Glomerular visceral epithelial cell (primary cell): ENCODE measurements around the gene ALOXE3.
"Not testable (repeated sequence)": the region's sequence is repeated elsewhere in the genome, so short reads cannot be mapped to it uniquely, and the experiment has no call there.

Source experiments
- DNase-seq: peaks from one replicate; pipeline ENCODE4 v3.0.0-alpha.2; 2016; ENCODE audit errors: extremely low spot score

Gene ALOXE3

DNA sequence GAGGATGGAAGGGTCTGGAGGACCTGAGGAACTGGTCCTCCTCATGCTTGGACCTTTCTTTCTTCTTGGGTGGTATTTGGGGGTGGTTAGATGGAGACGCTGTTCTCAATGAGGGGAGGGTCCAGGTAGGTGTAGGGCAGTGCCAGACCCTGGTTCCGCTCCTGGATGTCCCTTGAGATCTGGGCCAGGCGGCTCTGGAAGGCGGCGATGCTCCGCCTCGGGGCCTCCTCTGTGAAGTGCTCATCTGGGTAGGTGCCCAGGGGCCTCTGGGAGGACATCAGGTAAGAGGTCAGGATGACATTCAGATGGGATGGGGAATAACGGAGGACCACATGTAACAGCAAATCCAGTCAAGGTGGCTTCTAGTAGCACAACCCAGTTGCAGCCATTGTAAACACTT, 21.8 kb downstream of the ALOXE3 start:
- DNase-seq = no peak

DNA sequence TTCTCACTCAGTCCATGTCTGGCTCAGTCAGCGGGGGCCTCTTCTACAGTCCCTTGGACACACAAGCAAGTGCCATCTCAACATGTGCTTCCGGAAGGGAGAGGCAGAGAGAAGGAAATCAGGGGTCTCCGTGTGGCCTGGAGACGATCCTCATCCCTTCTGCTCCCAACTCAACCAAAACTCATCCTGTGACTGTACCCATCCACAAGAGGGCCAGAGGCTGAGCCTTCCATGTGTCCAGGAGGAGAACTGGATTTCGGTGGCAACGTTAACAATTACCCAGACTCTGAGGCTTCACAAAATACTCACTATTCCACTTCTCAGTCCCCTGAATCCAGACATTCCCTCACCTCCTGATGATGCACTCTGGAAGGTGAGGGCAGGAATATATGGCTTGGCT, 23.0 kb downstream of the ALOXE3 start:
- no peak for DNase-seq

DNA sequence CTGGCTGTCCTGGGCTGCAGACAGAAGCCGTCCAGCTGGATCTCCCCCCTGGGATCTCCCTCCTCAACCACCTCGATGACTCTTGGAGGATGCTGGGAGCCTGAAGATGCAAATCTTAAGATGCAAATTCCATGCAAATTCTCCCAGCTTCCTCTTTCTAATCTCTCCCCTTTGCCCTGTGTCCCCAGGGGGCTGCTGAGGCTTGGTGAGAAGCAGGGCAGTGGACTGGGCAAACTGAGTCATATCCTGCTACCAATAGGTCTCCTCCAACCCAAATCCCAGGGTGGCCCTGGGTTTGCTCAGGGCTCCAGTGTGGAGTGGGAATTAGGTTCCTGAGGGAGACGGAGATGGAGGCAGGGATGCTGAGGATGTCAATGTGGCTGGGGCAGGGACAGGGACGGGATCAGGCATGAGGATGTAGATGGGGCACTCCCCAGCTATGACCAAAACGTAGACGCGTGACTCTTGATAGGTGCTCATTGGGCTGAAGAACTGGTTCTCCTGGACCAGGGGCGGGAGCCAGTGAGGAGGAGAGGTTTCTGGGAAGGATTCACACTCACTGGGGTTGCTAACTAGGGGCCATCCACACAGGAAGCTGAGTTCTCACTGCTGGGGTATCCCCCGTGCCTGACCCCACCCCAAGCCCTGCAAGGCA, 27.2 kb downstream of the ALOXE3 start:
- DNase-seq = no peak

DNA sequence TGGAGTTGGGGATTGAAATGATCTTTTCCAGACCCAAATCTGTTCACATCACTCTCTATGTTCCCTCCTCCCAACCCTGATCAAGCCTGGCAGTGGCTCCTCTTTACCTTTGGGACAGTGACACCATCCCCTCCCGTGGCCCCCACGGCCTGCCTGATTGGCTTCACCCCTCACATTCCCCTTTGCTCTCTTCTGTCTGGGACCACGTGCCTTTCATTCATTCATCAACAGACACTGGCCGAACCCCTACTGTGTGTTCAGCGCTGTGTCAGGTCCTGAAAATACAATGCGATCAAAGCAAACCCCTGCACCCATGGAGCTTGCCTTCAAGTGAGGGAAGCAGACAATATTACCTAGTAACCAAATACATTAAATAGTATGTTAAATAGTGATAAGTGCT, 28.6 kb downstream of the ALOXE3 start:
- no peak for DNase-seq

DNA sequence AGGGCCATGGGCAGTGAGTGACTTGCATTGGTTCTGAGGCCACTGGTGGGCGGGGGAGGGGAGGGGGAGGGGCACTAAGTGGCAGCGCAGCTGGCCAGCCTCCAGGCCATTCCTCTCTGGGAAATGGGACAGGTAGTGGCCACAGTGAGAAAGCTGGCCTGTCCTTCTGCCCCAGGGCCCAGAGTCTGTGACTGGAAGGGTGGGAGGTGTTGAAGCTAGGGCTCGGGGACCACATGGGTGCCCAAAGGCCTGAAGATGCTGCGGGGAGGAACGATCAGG, 30.4 kb downstream of the ALOXE3 start:
- DNase-seq = no peak

DNA sequence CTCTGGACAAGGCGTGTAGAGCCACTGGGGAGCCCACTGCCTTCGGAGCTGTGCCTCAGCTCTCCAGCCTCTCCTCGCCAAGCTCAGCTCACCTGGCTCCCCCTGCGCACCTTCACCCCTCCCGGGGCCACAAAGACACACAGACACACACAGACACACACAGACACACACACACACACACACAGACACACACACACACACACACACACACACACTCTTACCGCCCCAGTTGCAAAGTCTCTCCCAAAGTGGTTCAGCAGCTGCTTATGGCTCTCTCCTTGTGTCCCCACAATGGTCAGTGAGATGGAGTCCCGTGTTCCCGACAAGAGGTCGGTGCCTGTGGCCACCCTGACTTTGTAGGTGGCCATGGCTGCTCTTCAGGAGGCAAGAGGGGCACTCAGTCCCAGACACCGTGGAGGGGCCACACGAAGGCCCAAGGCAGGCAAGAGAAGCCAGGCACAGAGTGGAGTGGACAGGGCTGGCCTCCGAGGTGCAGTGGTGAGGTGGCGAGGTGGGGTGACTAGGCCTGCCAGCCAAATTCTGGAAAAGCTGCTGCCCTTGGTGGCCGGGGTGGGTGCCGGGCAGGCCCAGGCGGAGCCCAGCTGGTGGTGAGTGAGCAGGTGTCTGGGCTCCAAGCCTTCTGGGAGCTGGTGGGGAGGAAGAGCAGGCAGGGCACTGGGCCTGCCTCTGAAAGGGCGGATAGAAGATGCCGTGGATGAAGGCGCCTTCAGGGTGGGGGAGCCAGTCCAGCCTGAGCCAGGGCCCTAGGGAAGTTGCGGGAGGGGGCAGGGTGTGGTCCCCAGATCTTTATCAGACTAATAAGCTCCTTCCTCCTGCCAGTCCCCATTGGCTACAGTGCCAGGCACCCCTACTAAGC, 31.0 kb downstream of the ALOXE3 start, which contains the start of gene ALOX12B:
Gene ALOX12B (minus strand): TSS at position 642 of the 877 bp plus-strand sequence. CDS start 274 bp downstream, at position 368.
- DNase-seq = no peak

DNA sequence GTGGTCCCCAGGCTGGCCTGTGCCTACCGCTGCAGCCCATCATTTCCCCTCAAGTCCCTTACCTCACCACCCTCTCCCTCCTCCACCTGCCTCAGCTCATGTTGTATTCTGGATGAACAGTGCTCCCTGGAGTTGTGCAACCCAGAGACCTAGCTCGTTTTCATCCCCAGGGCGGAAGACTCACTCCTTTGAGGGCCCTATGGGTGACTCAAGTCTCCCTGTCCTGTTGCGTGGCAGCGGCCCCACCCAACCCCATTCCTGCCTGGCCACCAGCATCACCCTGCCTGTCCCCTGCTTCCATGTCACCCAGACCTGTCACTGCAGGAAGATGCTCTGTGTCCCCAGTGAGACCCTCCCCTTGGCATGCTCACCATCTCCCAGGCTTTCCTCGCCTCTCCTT, 34.1 kb downstream of the ALOXE3 start:
- no peak for DNase-seq

DNA sequence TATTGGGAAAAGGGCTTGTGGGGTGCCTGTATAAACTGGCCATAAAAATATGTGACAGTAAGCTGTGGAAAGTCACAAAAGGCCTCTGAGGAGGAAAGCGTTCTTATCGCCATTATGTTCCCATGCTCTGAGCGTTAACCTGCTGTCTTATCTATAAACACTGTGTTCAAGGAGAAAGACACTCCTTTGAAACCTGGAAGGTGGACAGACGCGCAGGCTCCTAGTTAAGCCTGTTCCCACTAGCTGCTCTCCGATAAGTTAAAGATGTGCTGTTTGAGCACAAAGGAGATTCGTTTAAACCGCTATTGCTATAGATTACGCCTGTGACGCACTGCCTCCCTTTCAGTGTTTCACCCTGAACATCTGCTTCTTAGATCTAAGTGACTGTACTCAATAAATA, 36.0 kb downstream of the ALOXE3 start:
- DNase-seq = no peak

DNA sequence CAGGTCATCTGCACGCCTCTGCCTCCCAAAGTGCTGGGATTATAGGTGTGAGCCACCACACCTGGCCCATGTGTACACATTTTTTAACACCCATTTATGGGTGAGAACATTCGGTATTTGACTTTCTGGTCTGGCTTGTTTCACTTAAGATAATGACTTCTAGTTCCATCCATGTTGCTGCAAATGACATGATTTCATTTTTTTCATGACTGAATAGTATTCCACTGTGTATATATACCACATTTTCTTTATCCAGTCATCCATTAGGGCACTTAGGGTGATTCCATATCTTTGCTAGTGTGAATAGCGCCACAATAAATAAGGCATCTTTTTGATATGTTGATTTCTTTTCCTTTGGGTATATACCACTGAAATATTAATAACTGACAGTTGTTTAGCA, 36.4 kb downstream of the ALOXE3 start:
- no peak for DNase-seq

DNA sequence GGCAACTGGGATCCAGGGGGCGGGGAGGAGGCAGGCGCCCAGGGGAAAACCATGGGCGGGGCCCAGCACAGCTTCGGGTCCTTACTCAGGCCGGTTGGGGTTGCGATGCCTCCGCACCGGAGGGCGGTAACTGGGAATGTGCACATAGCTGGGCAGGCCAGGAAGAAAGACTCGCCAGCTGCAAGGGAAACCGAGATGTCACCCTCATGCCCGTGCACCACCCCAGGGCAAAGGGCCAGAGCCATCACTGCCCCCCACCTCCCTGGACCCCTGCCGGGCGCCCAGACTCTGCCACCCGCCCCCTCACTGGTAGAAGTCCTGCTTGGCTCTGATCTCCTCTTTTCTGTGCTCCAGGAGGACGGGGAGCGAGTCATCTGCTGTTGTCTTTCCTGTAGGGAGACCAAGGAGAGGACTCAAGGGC, 37.5 kb downstream of the ALOXE3 start:
- no peak for DNase-seq

DNA sequence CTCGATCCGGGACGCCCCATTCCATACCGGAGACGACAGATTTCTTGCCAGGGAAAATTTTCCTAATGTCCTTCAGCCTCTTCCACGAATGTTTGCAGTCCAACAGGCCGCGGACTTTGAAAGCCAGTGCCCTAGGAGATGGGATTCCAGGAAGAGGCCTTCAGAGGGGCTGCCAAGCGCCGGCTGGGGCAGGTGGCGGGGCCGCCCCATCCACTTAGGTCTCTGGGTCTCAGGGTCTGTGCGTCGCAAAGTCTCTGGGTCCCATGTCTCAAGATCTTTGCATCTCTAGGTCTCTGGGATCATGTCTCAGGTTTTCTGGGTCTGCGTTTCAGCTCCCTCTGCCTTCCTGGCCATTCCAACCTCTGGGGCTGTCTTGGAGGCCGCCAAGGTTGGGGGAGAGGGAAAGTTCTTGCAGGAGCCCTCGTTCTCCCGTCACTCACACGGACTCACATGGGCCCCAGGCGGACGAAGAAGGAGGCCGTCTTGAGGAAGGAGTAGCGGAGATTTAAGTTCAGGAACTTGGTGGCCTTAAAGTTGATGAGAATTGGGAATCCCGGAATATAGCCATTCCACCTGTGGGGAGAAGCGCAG, 38.0 kb downstream of the ALOXE3 start:
- DNase-seq = no peak

DNA sequence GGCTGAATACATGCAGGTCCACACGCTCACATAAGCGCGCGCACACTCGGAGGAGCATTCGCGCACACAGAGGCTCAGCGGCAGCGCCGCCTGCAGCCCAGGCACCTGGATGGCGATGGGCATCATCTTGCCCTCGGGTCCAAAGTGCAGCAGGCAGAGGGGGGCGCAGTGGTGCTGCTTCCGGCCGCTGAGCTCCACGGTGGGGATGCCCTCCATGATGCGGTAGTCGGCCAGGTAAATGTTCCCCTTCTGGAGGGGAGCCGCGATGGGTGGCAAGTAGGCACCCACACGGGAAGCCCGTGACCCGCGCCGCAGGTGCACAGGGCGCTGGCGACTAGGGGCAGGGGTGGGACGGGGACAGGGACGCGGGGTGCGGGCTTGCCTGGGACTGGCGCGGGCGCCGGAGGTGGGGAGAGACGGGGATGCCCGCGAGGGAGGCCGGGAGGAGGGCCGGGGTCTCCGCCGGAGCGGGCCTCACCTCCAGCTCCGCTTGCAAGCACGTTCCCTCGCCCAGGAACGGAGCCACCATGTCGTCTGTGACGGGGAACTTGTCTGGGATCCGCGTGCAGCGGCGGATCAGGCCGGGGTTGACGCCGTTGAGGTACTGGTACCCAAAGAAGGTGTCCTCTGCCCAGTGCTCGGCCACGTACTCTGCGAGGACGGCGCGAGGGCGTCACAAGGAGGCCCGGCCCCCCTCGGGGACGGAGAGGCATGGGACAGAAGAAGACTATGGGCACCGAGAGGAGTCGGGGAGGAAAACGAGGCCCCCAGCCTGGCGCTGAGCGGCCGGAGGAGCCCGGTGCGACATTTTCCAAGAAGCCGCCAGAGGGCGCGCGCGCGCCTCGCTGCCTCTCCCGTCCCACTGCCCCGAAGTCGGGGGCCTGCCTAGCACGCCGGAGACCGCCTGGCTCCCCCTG, 38.8 kb downstream of the ALOXE3 start:
- DNase-seq = peak; percentile 67

DNA sequence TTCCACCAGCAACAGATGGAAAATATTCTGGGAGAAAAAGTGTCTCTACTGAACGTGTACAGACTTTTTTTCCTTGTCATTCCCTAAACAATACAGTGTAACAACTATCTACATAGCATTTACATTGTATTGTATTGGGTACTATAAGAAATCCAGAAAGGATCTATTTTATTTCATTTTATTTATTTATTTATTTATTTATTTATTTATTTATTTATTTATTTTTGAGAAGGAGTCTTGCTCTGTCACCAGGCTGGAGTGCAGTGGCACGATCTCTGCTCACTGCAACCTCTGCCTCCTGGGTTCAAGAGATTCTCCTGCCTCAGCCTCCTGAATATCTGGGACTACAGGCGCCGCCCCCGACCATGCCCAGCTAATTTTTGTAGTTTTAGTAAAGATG, 40.4 kb downstream of the ALOXE3 start:
- not testable (repeated sequence) for DNase-seq

DNA sequence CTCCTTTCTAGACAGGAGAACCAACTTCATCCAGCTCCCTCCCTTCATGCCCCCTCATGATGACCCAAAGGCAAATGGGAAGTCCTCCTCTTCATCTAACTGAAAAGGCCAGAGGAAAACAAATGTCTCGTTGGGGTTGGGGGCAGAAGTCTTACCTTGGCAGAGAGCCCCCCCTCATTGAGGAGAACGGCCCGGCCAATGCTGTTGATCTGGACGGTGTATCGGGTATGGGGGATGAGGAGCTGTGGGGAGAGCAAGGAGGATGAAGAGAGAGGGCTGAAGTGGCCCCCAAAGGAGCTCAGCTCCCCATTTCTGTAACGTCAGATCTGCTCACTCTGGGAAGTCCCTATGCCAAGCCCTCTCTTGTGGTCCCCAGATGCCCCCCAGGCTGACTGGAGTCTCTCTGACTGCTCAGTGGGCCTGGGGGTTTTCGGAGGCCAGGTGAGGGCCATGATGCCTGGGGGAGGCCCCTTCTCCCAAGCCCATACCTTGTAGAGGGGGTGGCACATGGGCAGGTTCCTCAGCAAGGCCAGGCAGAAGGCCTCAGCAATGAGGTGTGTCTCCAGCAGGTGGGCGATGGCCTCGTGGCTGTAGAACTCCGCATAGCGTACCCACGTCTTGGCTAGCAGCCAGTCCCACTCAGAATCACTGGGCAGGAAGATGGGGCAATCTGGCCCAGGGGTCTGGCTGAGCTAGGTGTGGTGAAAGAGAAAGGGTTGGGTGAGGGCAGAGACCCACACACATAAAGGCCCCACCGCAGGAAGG, 41.6 kb downstream of the ALOXE3 start:
- no peak for DNase-seq

DNA sequence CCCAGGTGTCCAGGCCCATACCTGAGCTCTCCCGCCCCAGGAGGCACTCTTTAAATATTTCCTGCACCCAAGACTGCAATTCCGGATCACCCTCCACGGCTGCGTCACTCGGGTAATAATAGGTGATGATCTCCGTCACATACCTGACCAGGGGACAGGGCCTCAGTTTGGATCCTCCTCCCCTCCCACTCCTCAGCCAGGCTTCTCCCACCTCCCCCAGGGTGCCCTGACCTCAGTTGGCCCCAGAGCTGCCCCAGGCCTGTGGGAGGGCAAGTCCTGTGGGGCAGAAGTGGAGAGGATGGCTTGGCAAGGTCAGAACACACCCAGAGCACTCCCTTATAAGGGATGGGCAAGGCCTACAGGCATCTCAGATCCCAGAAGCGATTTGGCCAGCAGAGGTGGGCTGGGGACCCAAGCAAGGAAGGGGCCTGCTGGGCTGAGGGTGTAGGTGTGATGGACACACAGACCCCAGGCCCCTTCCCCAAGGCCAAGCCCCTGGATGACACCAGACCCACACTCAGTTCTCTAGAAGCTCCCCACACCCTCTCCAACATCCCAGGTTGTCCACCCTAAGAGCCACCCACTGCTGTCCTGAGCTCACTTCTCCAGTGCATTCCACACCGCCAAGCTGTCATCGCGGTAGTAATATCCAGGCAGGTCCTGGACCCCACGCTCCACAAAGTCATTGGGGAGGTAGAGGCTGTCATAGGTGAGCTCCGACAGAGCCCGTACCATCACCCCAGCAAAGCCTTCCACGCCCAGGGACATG, 42.6 kb downstream of the ALOXE3 start:
- no peak for DNase-seq

DNA sequence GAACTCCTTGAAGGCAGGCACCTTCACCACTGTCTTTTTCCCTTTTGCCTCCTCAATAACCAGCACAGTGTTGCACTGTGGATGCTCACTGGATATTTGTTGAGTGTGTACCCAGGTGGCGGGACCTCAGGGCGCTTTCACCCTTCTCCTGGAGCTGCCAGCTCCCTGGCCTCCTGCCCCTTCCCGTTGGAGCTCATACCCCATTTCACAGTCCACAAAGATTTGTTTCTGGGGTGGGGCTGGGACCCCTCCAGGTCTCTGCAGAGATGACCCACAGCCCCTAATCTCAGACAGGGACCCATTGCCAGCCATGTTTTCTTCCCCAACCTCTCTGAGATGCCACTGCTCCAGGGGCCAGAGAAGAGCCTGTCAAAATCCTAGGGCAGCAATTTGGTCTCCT, 43.2 kb downstream of the ALOXE3 start:
- DNase-seq = no peak

DNA sequence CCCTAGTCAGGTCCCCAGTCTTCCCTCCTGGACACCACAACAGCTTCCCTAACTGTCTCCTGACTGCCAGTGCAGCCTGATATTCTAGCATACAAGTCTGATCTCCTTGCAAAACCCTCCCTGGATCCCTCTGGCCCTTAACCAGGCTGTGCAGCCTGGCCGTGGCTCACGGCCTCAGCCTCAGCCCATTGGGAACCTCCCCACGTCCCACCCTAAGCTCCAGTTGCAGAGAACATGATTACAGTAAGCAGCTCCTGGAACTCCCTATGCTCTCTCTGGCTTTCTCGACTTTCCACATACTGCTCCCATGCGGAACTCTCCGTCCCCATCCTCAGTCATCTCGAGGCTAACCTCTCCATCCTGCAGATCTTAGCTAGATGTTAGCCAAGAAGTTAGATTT, 43.8 kb downstream of the ALOXE3 start:
- DNase-seq = no peak

DNA sequence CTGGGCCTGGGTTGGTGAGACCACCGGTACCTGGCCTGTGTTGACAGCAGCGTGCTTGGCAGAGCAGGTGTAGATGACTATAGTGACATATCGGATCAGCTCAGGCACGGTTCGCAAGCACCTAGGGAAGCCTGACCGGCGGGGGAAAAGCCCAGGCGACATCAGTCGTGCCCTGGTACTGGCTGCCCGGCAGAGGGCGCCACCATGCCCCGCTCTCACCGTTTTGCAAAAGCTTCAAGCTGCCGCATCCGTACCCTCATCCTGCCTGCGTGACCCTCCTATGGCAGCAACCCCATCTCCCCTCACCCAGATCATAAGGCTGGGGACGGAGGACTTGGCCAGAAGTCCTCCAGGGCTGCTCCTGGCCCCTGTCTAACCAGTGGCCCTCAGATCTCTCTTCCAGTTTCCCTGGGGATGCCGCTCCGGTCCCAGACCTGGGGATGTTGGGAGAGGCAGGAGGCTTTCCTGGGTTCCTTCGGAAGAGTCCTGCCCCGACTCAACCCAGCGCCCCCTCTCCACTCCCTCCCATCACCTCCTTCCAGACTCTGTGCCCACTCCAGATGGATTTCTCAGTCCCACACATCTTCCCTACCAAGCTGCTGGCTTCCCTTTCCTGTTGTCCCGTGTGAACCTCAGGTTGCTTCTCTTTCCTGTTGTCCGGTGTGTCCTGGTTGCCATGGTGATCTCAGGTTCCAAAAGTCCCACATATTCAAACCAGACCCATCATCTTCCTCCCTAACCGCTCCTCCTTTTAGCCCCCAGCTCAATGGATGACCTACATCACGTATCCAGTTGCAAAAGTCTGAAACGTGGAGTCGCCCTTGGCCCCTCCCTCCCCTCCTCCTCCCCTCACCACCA, 44.5 kb downstream of the ALOXE3 start:
- DNase-seq = peak; percentile 68

DNA sequence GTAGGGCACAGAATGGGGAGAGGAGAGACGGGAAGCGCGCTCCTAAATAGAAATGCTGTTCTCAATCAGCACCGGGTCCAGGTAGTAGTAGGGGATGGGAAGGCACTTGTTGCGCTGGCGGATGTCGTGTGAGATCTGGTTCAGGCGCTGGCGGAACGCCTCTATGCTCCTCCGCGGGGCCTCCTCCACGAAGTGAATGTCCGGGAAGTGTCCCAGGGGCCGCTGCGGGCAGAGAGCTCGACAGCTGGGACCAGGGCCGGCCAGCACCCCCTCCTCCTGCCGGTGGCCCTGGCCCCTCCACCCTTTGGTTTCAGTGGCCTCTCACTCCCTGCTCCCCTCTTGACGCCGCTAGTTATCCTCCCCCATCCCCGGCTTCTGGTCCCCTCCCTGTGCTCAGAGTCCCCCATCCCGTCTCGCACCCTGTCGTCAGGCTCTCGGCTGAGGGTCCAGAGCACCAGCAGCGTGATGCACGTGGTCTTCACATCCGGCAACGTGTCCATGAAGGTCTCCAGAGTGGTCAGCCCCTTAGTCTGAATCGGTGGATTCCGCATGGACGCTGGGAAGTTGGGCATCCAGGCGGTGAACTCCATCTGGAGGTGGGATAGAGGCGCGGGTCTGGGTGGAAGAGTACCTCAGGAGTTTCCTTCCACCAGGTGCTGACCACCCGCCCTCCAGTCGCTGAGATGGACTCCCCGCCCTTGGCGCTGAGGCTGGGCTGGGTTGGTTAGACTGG, 45.4 kb downstream of the ALOXE3 start:
- DNase-seq = no peak
